ENCODE data around the gene JMJD1C.

GRCh38 chr10:63348245-63348850 lies 117.4 kb downstream of the JMJD1C start:
- no peak for TF ChIP-seq TAF1 (IDR thresholded peaks at IDR 0.05; ENCODE audit: borderline replicate concordance, low read depth, low read length)
- no peak for TF ChIP-seq EP300 (IDR thresholded peaks at IDR 0.05; ENCODE audit: borderline replicate concordance in 1 of 2, control insufficient read depth in 1 of 2, low read depth in 2 of 2, low read length in 2 of 2)
- no peak for TF ChIP-seq SMAD1 (IDR thresholded peaks at IDR 0.05; ENCODE audit: low read depth, partially characterized antibody)
- no peak for TF ChIP-seq POLR2AphosphoS5 (IDR thresholded peaks at IDR 0.05; ENCODE audit: low read length)
- no peak for TF ChIP-seq JUND (IDR thresholded peaks at IDR 0.05; ENCODE audit: low read depth, low read length)
- no peak for TF ChIP-seq POLR2A (IDR thresholded peaks at IDR 0.05; ENCODE audit: low read depth, low read length)
- TF ChIP-seq YY1 (IDR thresholded peaks at IDR 0.05; ENCODE audit: low read depth, low read length): no peak

Measured in GM12878 (cell line).